NCI-H1694 treated with DMSO at 0.1 percent for 48 hours (cell line): ENCODE data around the gene DACT3.

ENCODE experiments used
- DNase-seq: peaks from one replicate; lab custom pipeline; 2025; lab: John Stamatoyannopoulos, UW

The DACT3 gene

GRCh38 chr19:46661020-46661731 lies at the start of gene DACT3:
DACT3 (minus strand) TSS chr19:46661182; CDS start chr19:46661064, 118 bp downstream.
- DNase-seq = peak; percentile 99

GRCh38 chr19:46710687-46711086 lies 49.7 kb upstream of the DACT3 start:
- DNase-seq = no peak

DNA sequence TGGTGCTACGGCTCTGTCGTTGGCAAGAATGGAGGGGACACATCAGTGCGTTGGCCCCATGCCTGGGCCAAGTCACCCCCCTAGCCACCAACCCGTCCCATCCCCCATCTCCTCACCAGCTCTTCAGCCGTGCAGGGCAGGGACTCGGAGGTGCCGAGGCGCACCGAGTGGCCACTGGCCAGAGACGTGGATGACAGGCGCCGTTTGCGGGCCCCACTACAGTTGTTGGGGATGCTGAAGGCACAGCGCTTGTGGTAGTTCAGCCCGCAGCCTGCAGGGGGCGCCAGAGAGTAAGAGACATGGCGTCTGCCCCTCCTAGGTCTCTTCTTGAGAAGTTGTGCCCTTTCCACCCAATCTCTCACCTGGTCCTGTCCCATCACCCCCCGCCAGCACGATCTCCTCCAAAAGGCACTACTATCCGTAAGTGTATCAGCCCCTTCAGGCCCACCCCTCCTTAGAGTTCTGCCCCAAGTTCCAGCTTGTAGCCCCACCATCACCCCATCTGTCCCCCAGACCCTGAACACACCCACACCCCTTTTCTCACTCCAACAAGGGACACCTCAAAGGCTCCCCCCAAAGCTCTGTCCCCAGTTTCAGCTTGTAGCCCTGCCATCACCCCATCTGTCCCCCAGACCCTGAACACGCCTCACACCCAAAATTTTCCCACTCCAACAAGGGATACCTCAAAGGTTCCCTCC lies 43.5 kb upstream of the DACT3 start:
- DNase-seq = peak; percentile 17

GRCh38 chr19:46700704-46701103 lies 39.7 kb upstream of the DACT3 start:
- no peak for DNase-seq

DNA sequence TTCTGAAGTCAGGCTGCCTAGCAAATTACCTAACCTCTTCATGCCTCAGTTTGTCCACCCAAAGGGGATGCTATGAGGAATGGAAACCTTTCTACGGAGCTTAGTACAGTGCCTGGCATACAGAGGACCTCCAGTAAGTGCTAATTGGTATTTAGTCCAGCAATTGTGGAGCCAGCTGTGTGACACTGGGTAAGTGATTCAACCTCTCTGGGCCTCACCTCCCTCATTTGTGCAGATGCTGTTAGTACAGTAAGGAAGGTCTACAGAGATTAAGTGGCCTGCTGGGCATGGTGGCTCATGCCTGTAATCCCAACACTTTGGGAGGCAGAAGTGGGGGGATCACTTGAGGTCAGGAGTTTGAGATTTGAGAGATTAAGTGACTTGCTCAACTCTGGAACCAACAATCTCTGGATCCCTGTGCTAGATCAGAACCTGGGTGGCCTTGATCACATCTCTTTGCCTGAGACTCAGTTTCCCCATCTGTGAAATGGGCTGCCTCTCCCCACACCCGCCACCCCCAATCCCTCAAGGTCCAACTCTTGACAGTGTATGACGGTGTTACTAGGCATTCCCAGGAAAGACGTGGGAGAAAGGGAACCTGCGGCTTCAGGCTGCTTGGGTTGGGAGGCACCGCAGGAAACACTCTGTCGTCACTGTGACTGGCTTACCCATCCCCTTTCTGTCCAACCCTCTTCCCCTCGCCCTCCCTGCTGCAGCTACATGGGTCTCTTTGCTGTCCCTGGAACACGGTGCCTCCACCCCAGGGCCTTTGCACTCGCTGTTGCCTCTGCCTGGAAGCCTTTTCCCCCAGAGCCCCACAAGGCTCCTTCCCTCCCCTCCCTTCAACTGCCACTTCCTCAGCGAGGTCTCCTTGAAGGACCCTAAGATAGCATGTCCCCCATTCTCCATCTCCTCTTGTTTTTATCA lies 37.7 kb upstream of the DACT3 start:
- no peak for DNase-seq

DNA sequence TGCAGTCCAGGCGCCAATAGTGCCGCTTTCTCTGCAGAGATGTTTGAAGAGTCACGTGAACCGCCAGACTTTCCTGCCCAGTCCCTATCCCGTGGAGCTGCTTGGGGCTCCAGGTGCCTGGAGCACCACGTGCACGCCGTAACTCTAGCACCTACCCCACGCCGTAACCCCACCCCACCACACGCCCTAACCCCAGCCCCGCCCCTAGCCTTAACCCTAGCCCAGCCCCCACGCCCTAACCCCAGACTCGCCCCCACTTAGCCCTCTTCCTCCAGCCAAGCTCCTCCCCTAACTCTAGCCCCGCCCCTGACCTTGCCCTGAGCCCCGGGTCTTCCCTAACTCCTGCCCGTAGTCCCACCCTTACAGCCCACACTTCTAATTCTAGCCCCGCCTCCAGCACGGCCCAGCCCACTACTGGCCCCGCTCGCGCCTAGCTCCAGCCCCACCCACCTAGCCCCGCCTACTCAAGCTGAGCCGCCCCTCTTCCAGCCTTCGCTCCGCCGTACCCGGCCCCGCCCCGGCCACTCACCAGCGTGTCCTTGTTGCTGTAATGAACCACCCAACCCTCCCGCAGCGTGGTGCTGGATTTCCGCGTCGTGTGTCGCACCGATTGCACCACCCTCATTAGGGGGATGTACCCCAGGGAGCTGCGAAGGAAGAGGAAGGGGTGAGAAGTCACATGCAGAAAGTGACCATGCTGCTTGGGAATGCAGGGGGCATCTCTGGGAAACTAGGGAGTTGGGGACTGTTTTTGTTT lies 36.4 kb upstream of the DACT3 start:
- no peak for DNase-seq

- DNase-seq = no peak
Measured at GRCh38 chr19:46696866-46697203, 35.9 kb upstream of the DACT3 start.

DNA sequence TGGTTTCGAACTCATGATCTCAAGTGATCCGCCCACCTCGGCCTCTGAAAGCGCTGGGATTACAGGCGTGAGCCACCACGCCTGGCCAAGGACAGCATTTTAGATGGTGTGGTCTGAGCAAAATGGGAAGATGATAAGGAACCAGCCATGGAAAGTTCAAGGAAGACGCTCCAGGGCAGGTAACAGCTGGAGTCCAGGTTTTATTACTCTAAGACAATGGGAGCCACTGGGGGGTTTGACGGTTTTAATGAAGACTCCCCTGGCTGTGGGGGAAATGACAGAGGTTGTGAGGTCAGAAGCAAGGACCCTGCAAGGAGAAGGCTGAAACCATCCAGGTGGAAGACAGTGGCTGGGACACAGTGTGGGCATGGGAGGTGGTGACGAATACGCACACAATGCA lies 35.1 kb upstream of the DACT3 start:
- DNase-seq = no peak

DNA sequence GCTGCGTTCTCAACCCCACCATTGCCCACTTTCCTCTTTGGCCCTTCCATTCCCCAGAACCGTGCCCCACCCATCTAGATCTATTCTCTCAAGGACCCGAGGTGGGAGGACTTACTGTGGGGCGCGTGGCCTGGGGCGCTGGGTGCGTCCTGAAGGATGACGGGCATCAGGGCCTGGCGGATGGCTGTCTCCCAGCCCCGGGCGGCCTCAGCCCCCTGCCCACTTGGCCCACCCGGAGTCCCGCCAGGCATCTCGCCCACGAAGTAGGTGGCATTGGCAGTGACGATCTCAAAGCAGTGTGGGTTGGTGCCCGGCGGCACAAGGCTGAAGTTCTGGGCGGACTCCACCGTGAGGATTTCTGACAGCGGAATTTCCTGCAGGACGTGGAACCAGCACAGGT lies 32.8 kb upstream of the DACT3 start:
- no peak for DNase-seq

GRCh38 chr19:46692918-46693722 lies 32.1 kb upstream of the DACT3 start:
- DNase-seq = no peak

GRCh38 chr19:46691948-46692347 lies 31.0 kb upstream of the DACT3 start:
- DNase-seq = no peak

DNA sequence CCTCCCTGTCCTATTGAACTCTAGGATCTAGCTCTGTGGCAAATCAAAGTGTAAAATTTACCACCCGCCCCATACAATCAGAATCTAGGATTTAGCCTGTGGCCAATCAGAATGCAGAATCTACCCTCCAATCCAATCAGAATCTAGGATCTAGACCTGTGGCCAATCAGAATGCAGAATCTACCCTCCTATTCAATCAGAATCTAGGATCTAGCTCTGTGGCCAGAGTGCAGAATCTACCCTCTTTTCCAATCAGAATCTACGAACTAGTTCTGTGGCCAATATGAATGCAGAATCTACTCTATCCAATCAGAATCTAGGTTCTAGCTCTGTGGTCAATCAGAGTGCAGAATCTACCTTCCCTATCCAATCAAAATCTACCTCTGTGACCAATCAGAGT lies 30.1 kb upstream of the DACT3 start:
- no peak for DNase-seq

DNA sequence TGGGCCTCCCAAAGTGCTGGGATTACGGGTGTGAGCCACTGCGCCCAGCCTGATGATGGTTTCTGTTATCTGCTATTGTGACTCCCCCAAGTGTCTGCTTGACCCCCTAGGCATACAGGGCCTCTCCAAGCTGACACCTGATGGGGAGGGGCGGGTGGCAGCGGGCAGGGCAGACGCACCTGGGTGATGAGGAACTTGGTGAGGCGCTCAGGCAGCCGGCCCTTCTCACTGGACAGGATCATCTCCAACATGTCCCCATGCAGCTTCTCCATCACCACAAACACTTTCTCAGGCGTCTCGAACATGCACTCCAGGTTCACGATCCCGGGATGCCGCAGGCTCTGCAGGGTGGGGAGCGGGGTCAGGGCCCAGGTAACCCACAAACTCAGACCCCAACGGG lies 28.4 kb upstream of the DACT3 start:
- no peak for DNase-seq

GRCh38 chr19:46687438-46688145 lies 26.6 kb upstream of the DACT3 start:
- DNase-seq = no peak

- DNase-seq = no peak
Measured at GRCh38 chr19:46685189-46685588, 24.2 kb upstream of the DACT3 start.

DNA sequence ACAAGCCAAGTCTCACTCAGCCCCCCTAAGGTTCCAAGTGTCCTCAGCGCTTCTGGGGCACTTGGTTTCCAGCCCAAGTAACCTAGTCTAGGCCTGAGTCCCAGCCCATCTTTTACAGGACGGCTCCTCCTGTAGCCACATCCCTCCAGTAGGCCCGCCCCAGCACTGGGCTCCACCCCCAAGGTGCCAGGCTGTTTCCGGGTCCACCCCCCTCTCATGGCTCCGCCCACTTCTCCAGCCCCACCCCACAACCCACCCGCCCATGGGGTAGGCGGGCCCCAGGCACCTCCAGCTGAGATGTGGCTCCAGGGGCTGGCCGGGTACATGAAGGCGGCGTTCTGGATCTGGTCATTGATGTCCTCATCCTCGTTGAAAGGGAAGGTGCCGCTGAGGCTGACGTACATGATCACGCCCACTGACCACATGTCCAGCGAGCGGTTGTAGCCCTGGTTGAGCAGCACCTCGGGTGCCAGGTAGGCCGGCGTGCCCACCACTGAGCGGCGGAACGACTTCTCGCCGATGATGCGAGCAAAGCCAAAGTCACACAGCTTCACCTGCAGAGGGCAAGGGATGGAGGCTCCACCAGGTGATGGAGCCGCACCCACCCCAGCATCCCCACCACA lies 17.2 kb upstream of the DACT3 start:
- no peak for DNase-seq

DNA sequence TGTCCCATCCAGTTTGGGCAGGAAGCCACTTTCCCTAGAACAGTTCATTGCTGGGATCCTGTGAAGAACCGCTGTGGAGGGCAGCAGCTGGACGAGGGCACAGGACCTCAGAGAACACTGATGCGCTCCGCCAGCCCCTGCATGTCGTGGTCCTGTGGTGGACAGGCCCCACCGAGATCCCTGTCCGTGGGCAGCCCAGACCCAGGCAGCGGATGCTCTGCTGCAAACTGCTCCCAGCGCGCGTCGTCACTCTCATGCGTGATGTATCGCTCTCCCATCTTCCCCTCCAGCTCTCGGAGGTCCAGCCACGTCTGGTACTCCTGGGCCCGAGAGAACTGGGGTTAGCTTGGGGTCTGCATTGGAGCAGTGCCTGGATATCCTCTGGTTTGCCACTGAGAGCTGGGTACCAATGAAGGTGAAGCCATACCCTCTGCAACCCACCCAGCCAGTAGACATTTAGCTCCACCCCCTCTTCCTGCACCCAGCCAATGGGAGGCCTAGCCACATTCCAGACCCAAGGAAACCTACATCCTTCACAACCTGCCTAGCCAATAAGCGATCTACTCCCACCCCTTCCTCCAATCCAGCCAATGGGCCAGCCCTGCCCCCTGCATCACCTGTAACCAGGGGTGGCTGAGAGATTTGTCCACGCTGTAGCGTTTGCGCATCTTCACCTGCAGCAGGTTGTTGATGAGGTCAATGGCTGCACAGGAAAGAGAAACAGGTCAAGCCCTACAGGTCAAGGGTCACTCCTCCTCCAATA lies 13.6 kb upstream of the DACT3 start:
- no peak for DNase-seq

- no peak for DNase-seq
Measured at GRCh38 chr19:46670813-46671212, 9.8 kb upstream of the DACT3 start.

DNA sequence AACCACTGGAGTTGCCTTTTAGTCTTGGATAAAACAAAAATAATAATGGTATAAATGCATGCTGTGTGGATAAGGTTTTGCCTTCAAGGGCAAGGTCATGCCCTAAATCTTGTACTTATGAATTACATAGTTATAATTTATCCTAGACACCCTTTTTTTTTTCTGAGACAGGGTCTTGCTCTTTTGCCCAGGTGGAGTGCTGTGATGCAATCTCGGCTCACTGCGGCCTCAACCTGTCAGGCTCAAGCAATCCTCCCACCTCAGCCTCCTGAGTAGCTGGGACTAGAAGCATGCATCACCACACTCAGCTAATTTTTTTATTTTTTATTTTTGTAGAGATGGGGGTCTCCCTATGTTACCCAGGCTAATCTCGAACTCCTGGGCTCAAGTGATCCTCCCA lies 7.7 kb upstream of the DACT3 start:
- no peak for DNase-seq
